Measurements from ENCODE around the gene MTMR4.

- TF ChIP-seq, protein P1, sequence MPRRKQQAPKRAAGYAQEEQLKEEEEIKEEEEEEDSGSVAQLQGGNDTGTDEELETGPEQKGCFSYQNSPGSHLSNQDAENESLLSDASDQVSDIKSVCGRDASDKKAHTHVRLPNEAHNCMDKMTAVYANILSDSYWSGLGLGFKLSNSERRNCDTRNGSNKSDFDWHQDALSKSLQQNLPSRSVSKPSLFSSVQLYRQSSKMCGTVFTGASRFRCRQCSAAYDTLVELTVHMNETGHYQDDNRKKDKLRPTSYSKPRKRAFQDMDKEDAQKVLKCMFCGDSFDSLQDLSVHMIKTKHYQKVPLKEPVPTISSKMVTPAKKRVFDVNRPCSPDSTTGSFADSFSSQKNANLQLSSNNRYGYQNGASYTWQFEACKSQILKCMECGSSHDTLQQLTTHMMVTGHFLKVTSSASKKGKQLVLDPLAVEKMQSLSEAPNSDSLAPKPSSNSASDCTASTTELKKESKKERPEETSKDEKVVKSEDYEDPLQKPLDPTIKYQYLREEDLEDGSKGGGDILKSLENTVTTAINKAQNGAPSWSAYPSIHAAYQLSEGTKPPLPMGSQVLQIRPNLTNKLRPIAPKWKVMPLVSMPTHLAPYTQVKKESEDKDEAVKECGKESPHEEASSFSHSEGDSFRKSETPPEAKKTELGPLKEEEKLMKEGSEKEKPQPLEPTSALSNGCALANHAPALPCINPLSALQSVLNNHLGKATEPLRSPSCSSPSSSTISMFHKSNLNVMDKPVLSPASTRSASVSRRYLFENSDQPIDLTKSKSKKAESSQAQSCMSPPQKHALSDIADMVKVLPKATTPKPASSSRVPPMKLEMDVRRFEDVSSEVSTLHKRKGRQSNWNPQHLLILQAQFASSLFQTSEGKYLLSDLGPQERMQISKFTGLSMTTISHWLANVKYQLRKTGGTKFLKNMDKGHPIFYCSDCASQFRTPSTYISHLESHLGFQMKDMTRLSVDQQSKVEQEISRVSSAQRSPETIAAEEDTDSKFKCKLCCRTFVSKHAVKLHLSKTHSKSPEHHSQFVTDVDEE (CRISPR knock-in tag; IDR thresholded peaks at IDR 0.05): no peak
- no peak for TF ChIP-seq BACH2 (CRISPR knock-in tag; IDR thresholded peaks at IDR 0.05; ENCODE audit: borderline replicate concordance)
- no peak for TF ChIP-seq PATZ1 (CRISPR knock-in tag; IDR thresholded peaks at IDR 0.05; ENCODE audit: borderline replicate concordance)
- TF ChIP-seq, protein P2, sequence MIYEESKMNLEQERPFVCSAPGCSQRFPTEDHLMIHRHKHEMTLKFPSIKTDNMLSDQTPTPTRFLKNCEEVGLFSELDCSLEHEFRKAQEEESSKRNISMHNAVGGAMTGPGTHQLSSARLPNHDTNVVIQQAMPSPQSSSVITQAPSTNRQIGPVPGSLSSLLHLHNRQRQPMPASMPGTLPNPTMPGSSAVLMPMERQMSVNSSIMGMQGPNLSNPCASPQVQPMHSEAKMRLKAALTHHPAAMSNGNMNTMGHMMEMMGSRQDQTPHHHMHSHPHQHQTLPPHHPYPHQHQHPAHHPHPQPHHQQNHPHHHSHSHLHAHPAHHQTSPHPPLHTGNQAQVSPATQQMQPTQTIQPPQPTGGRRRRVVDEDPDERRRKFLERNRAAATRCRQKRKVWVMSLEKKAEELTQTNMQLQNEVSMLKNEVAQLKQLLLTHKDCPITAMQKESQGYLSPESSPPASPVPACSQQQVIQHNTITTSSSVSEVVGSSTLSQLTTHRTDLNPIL (CRISPR knock-in tag; IDR thresholded peaks at IDR 0.05; ENCODE audit: low read depth): no peak
- TF ChIP-seq RARB (CRISPR knock-in tag; IDR thresholded peaks at IDR 0.05): no peak
- TF ChIP-seq ZFP30 (CRISPR knock-in tag; IDR thresholded peaks at IDR 0.05): no peak
- TF ChIP-seq PPARA (CRISPR knock-in tag; IDR thresholded peaks at IDR 0.05; ENCODE audit: borderline replicate concordance): no peak
- TF ChIP-seq OSR1 (CRISPR knock-in tag; IDR thresholded peaks at IDR 0.05): no peak
Measured at GRCh38 chr17:58521680-58522079, 7.2 kb upstream of the MTMR4 start.
